ENCODE measurements around the gene ZNF502.

ZNF502 gene

GRCh38 chr3:44687898-44688297 is 24.6 kb upstream of the ZNF502 start:
- Histone ChIP-seq H3K36me3 (ENCODE audit: insufficient read depth, low read length) (no peaks in the 10 kb centered on the region), H2AFZ (ENCODE audit: low read length) (no peak overlapping the region), H4K20me1 (ENCODE audit: insufficient read depth, low read length, poor library complexity, severe bottlenecking) (no peaks in the 10 kb centered on the region), H3K9me3 (ENCODE audit: insufficient read depth, low read depth, low read length) (peaks cover 3% of the 10 kb centered on the region; the same call in 1 of the 2 replicates), H3F3A (ENCODE audit: low read depth) (no peaks in the 10 kb centered on the region), H3K27me3 (ENCODE audit: insufficient read depth, low read length, poor library complexity, severe bottlenecking) (peaks cover 17% of the 10 kb centered on the region), H3K9ac (ENCODE audit: low read depth, low read length, poor library complexity, severe bottlenecking) (no peak overlapping the region), H3K9me2 (replicated peaks; ENCODE audit: low read depth, low read length) (no peaks in the 10 kb centered on the region), H3K79me2 (ENCODE audit: insufficient read depth, low read length) (peaks cover 10% of the 10 kb centered on the region; the same call in 1 of the 2 replicates), H3K4me3 (ENCODE audit: low read length, poor library complexity, severe bottlenecking) (no peak overlapping the region), H3K4me1 (ENCODE audit: insufficient read depth, low read length, poor library complexity, severe bottlenecking) (peaks cover 13% of the 10 kb centered on the region), H3K4me2 (ENCODE audit: low read depth, low read length, poor library complexity, severe bottlenecking) (no peak overlapping the region)
- TF ChIP-seq, protein P1, sequence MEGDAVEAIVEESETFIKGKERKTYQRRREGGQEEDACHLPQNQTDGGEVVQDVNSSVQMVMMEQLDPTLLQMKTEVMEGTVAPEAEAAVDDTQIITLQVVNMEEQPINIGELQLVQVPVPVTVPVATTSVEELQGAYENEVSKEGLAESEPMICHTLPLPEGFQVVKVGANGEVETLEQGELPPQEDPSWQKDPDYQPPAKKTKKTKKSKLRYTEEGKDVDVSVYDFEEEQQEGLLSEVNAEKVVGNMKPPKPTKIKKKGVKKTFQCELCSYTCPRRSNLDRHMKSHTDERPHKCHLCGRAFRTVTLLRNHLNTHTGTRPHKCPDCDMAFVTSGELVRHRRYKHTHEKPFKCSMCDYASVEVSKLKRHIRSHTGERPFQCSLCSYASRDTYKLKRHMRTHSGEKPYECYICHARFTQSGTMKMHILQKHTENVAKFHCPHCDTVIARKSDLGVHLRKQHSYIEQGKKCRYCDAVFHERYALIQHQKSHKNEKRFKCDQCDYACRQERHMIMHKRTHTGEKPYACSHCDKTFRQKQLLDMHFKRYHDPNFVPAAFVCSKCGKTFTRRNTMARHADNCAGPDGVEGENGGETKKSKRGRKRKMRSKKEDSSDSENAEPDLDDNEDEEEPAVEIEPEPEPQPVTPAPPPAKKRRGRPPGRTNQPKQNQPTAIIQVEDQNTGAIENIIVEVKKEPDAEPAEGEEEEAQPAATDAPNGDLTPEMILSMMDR (conservative IDR thresholded peaks at IDR 0.05; ENCODE audit: low read length), result no peak
- no peak for TF ChIP-seq EZH2phosphoT487 (IDR thresholded peaks at IDR 0.05; ENCODE audit: borderline replicate concordance)

DNA sequence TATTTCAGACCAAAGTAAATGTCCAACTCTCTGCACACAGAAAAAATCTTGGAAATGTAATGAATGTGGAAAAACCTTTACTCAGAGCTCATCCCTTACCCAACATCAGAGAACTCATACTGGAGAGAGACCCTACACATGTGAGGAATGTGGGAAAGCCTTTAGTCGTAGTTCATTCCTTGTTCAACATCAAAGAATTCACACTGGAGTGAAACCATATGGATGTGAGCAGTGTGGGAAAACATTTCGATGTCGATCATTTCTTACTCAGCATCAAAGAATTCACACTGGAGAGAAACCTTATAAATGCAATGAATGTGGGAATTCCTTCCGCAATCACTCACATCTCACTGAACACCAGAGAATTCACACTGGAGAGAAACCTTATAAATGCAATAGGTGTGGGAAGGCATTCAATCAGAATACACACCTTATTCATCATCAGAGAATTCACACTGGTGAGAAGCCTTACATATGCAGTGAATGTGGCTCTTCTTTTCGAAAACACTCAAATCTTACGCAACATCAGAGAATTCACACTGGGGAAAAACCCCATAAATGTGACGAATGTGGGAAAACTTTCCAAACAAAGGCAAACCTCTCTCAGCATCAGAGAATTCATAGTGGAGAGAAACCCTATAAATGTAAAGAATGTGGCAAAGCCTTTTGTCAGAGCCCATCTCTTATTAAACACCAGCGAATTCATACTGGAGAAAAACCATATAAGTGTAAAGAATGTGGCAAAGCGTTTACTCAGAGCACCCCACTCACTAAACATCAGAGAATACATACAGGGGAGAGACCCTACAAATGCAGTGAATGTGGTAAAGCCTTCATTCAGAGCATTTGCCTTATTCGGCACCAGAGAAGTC is 9.0 kb downstream of the ZNF502 start:
- no peak for TF ChIP-seq EZH2phosphoT487 (IDR thresholded peaks at IDR 0.05; ENCODE audit: borderline replicate concordance)
- TF ChIP-seq, protein P1 (conservative IDR thresholded peaks at IDR 0.05; ENCODE audit: low read length), result no peak

GRCh38 chr3:44722103-44722401 is 9.6 kb downstream of the ZNF502 start:
- Histone ChIP-seq H3K4me2 (ENCODE audit: low read depth, low read length, poor library complexity, severe bottlenecking) (no peak overlapping the region), H3K79me2 (ENCODE audit: insufficient read depth, low read length) (no peaks in the 10 kb centered on the region), H3K36me3 (ENCODE audit: insufficient read depth, low read length) (no peaks in the 10 kb centered on the region), H3K27me3 (ENCODE audit: insufficient read depth, low read length, poor library complexity, severe bottlenecking) (no peaks in the 10 kb centered on the region), H3K4me3 (ENCODE audit: low read length, poor library complexity, severe bottlenecking) (no peak overlapping the region), H3K4me1 (ENCODE audit: insufficient read depth, low read length, poor library complexity, severe bottlenecking) (no peaks in the 10 kb centered on the region), H3K9ac (ENCODE audit: low read depth, low read length, poor library complexity, severe bottlenecking) (no peak overlapping the region), H3K9me3 (ENCODE audit: insufficient read depth, low read depth, low read length) (peaks cover 51% of the 10 kb centered on the region), H3K9me2 (replicated peaks; ENCODE audit: low read depth, low read length) (no peaks in the 10 kb centered on the region), H2AFZ (ENCODE audit: low read length) (no peak overlapping the region), H3F3A (ENCODE audit: low read depth) (no peaks in the 10 kb centered on the region), H4K20me1 (ENCODE audit: insufficient read depth, low read length, poor library complexity, severe bottlenecking) (no peaks in the 10 kb centered on the region)
- TF ChIP-seq, protein P1 (conservative IDR thresholded peaks at IDR 0.05; ENCODE audit: low read length), result no peak
- no peak for TF ChIP-seq EZH2phosphoT487 (IDR thresholded peaks at IDR 0.05; ENCODE audit: borderline replicate concordance)

More for the DNA sequence above, 9.0 kb downstream of the ZNF502 start:
- Histone ChIP-seq H2AFZ (ENCODE audit: low read length) (no peak overlapping the region), H3K9ac (ENCODE audit: low read depth, low read length, poor library complexity, severe bottlenecking) (no peak overlapping the region), H3K9me3 (ENCODE audit: insufficient read depth, low read depth, low read length) (peaks cover 51% of the 10 kb centered on the region), H3K9me2 (replicated peaks; ENCODE audit: low read depth, low read length) (no peaks in the 10 kb centered on the region), H3K27me3 (ENCODE audit: insufficient read depth, low read length, poor library complexity, severe bottlenecking) (no peaks in the 10 kb centered on the region), H4K20me1 (ENCODE audit: insufficient read depth, low read length, poor library complexity, severe bottlenecking) (no peaks in the 10 kb centered on the region), H3K79me2 (ENCODE audit: insufficient read depth, low read length) (no peaks in the 10 kb centered on the region), H3K36me3 (ENCODE audit: insufficient read depth, low read length) (no peaks in the 10 kb centered on the region), H3K4me1 (ENCODE audit: insufficient read depth, low read length, poor library complexity, severe bottlenecking) (no peaks in the 10 kb centered on the region), H3K4me2 (ENCODE audit: low read depth, low read length, poor library complexity, severe bottlenecking) (no peak overlapping the region), H3K4me3 (ENCODE audit: low read length, poor library complexity, severe bottlenecking) (no peak overlapping the region), H3F3A (ENCODE audit: low read depth) (no peaks in the 10 kb centered on the region)

All from Loucy (cell line).